Common myeloid progenitor, CD34-positive (primary cell): Measurements from ENCODE around the gene SCUBE3.

ENCODE experiments used
- CTCF ChIA-PET: fragments of 350-600 bp; sonication (Branson Sonifier 250); formaldehyde crosslinking; loops from one replicate; lab custom pipeline; 2021; ENCODE audit warnings: antibody characterized with exemption; lab: Charles Lee
- POLR2A ChIA-PET: fragments of 350-600 bp; sonication (Branson Sonifier 250); formaldehyde crosslinking; loops from one replicate; lab custom pipeline; 2021; ENCODE audit warnings: antibody characterized with exemption; lab: Charles Lee
- DNase-seq, 3 donors: peaks; one replicate each; pipeline versions ENCODE4 v3.0.0 to v3.0.0-alpha.2; 2013
- H3K27ac ChIP-seq, 2 experiments: 1 replicate in 1 of 2; 2 replicates in 1 of 2; pipeline ENCODE4 v1.7.0; 2013; ENCODE audit warnings: inconsistent platforms in 2 of 2, low read length in 2 of 2, mild to moderate bottlenecking in 2 of 2, low read depth in 1 of 2, moderate library complexity in 1 of 2; ENCODE audit not compliant: severe bottlenecking in 2 of 2, insufficient read depth in 1 of 2, poor library complexity in 1 of 2
- H3K27me3 ChIP-seq, 5 experiments: replicated peaks in 2 of 5; 1 replicate in 3 of 5; 2 replicates in 2 of 5; pipeline versions ENCODE4 v1.6.1 to v1.7.0; 2013; ENCODE audit warnings: low read length in 4 of 5, mild to moderate bottlenecking in 2 of 5, moderate library complexity in 2 of 5, inconsistent platforms in 1 of 5; ENCODE audit not compliant: insufficient read depth in 5 of 5, control insufficient read depth in 4 of 5
- H3K36me3 ChIP-seq, 4 experiments: 1 replicate in 2 of 4; 2 replicates in 2 of 4; pipeline versions ENCODE4 v1.6.1 to v1.7.0; 2013; ENCODE audit warnings: low read length in 3 of 4, control low read depth in 1 of 4, mild to moderate bottlenecking in 1 of 4; ENCODE audit not compliant: control insufficient read depth in 4 of 4, insufficient read depth in 4 of 4
- H3K4me1 ChIP-seq, 4 experiments: 1 replicate in 3 of 4; 2 replicates in 1 of 4; pipeline versions ENCODE4 v1.6.1 to v1.7.1; 2013; ENCODE audit warnings: low read length in 3 of 4, mild to moderate bottlenecking in 3 of 4, control low read depth in 1 of 4, inconsistent platforms in 1 of 4, moderate library complexity in 1 of 4; ENCODE audit not compliant: control insufficient read depth in 4 of 4, insufficient read depth in 4 of 4; ENCODE audit errors: control extremely low read depth in 1 of 4
- H3K4me3 ChIP-seq, 7 experiments: 1 replicate in 4 of 7; 2 replicates in 3 of 7; pipeline versions ENCODE4 v1.5.1 to v1.7.0; 2013; ENCODE audit warnings: mild to moderate bottlenecking in 7 of 7, low read length in 6 of 7, moderate library complexity in 6 of 7, inconsistent platforms in 2 of 7, low read depth in 2 of 7, control low read depth in 1 of 7; ENCODE audit not compliant: insufficient read depth in 4 of 7, control insufficient read depth in 1 of 7; ENCODE audit errors: extremely low read depth in 1 of 7
- H3K9me3 ChIP-seq, 5 experiments: 1 replicate in 4 of 5; 2 replicates in 1 of 5; pipeline versions ENCODE4 v1.6.1 to v1.7.1; 2013; ENCODE audit warnings: low read length in 4 of 5, mild to moderate bottlenecking in 2 of 5, inconsistent platforms in 1 of 5, low read depth in 1 of 5, moderate library complexity in 1 of 5; ENCODE audit not compliant: control insufficient read depth in 4 of 5, insufficient read depth in 2 of 5; ENCODE audit errors: control extremely low read depth in 1 of 5
- WGBS: methylation state at CpG from one replicate; pipeline ENCODE4 v1.1.5; 2013; ENCODE audit not compliant: insufficient coverage; 5-methylcytosine and 5-hydroxymethylcytosine counted together

The SCUBE3 gene

GRCh38 chr6:35267446-35267845 lies 53.7 kb downstream of the SCUBE3 start:
- no peak overlapping the region for H3K4me3 ChIP-seq
- no peak for DNase-seq
- no peaks in the 10 kb centered on the region for H3K9me3 ChIP-seq
- 97% methylated on average over 6 of the region's 8 CpGs for WGBS
- H3K27ac ChIP-seq = no peak overlapping the region
- H3K27me3 ChIP-seq = no peaks in the 10 kb centered on the region
- H3K36me3 ChIP-seq = peaks cover 0 to 6% (median 2%) of the 10 kb centered on the region in 4 experiments
- CTCF ChIA-PET = interaction anchor here (1.0 to 1.9 kb wide), 3 partner anchors 9 to 27 kb away, joined by 3 to 5 read pairs (median 3); no protein-coding TSS in a partner anchor
- POLR2A ChIA-PET = no interaction called here
- peaks cover 0 to 7% (median 3%) of the 10 kb centered on the region in 4 experiments for H3K4me1 ChIP-seq

GRCh38 chr6:35267897-35268296 lies 54.1 kb downstream of the SCUBE3 start:
- no peak for DNase-seq
- peaks cover 0 to 7% (median 3%) of the 10 kb centered on the region in 4 experiments for H3K4me1 ChIP-seq
- ChIA-PET CTCF (interaction anchor here (0.7 to 1.9 kb wide), 3 partner anchors 9 to 27 kb away, joined by 3 to 5 read pairs (median 3); no protein-coding TSS in a partner anchor), POLR2A (no interaction called here)
- H3K36me3 ChIP-seq = peaks cover 0 to 6% (median 3%) of the 10 kb centered on the region in 4 experiments
- H3K9me3 ChIP-seq = no peaks in the 10 kb centered on the region
- WGBS = no CpG with 5 or more reads among the region's 2 CpGs
- H3K27ac ChIP-seq = no peak overlapping the region
- H3K4me3 ChIP-seq = no peak overlapping the region
- H3K27me3 ChIP-seq = no peaks in the 10 kb centered on the region

- 100% methylated on average over 1 of the region's 2 CpGs for WGBS
- CTCF ChIA-PET = no interaction called here
These were observed 58.2 kb downstream of the SCUBE3 start for GRCh38 chr6:35272005-35272404.

GRCh38 chr6:35273822-35274559 lies 60.2 kb downstream of the SCUBE3 start:
- no peak overlapping the region for H3K4me3 ChIP-seq
- WGBS = 93% methylated on average over 3 of the region's 4 CpGs
- H3K9me3 ChIP-seq = no peaks in the 10 kb centered on the region
- CTCF ChIA-PET = interaction anchor here (1.3 kb wide), 1 partner anchor 11 kb away, joined by 3 read pairs; no protein-coding TSS in a partner anchor
- H3K27ac ChIP-seq = no peak overlapping the region
- no peaks in the 10 kb centered on the region for H3K27me3 ChIP-seq
- H3K36me3 ChIP-seq = peaks cover 0 to 4% (median 3%) of the 10 kb centered on the region in 4 experiments
- POLR2A ChIA-PET = no interaction called here
- DNase-seq = no peak
- H3K4me1 ChIP-seq = peaks cover 0 to 9% (median 4%) of the 10 kb centered on the region in 4 experiments

More at GRCh38 chr6:35272005-35272404, 58.2 kb downstream of the SCUBE3 start:
- DNase-seq = no peak
- Histone ChIP-seq H3K27ac (no peak overlapping the region), H3K9me3 (no peaks in the 10 kb centered on the region), H3K4me3 (no peak overlapping the region), H3K36me3 (peaks cover 0 to 6% (median 3%) of the 10 kb centered on the region in 4 experiments), H3K27me3 (no peaks in the 10 kb centered on the region), H3K4me1 (peaks cover 0 to 9% (median 4%) of the 10 kb centered on the region in 4 experiments)
- POLR2A ChIA-PET = interaction anchor here (0.5 kb wide), 1 partner anchor 179 kb away, joined by 3 read pairs; no protein-coding TSS in a partner anchor

GRCh38 chr6:35275744-35276260 lies 62.0 kb downstream of the SCUBE3 start:
- H3K27me3 ChIP-seq = no peaks in the 10 kb centered on the region
- peaks cover 0 to 5% (median 2%) of the 10 kb centered on the region in 4 experiments for H3K36me3 ChIP-seq
- peak in 2 of 3 donors; percentile 37 to 44 for DNase-seq
- H3K27ac ChIP-seq = no peak overlapping the region
- no peaks in the 10 kb centered on the region for H3K9me3 ChIP-seq
- H3K4me3 ChIP-seq = no peak overlapping the region
- WGBS = 48% methylated on average over 3 of the region's 4 CpGs
- ChIA-PET CTCF (interaction anchor here (2.3 kb wide), 1 partner anchor 10 kb away, joined by 11 read pairs; no protein-coding TSS in a partner anchor), POLR2A (no interaction called here)
- H3K4me1 ChIP-seq = peaks cover 0 to 9% (median 4%) of the 10 kb centered on the region in 4 experiments

- Histone ChIP-seq H3K27ac (no peak overlapping the region), H3K27me3 (no peaks in the 10 kb centered on the region), H3K9me3 (no peaks in the 10 kb centered on the region), H3K36me3 (peaks cover 3 to 29% (median 20%) of the 10 kb centered on the region in 4 experiments), H3K4me3 (no peak overlapping the region), H3K4me1 (peaks cover 0 to 9% (median 4%) of the 10 kb centered on the region in 4 experiments)
- DNase-seq = no peak
- POLR2A ChIA-PET = no interaction called here
- CTCF ChIA-PET = interaction anchor here (1.1 kb wide), 1 partner anchor 54 kb away, joined by 4 read pairs; no protein-coding TSS in a partner anchor
- WGBS = 100% methylated on average over 3 of the region's 3 CpGs
These were observed 65.0 kb downstream of the SCUBE3 start for GRCh38 chr6:35278708-35279107.
